HFF-Myc (cell line): Measurements from ENCODE around the gene PAK6.
A peak's percentile ranks its signal among the peaks of the same experiment; 100 is the strongest.

ENCODE experiments used
- DNase-seq: peaks from one replicate; pipeline ENCODE4 v3.0.0-alpha.2; 2011; ENCODE audit warnings: low read depth; ENCODE audit errors: extremely low read depth
- H3K4me3 ChIP-seq: replicated peaks from 2 replicates; pipeline ENCODE4 v1.5.1; 2011; ENCODE audit warnings: low read depth, mild to moderate bottlenecking, control low read depth, low read length
- TF ChIP-seq, protein P1 (sequence below): IDR thresholded peaks from 2 replicates; pipeline ENCODE4 v1.5.1; 2012; ENCODE audit warnings: mild to moderate bottlenecking, low read depth, low read length, control low read depth; ENCODE audit errors: missing control alignments

The PAK6 gene

DNA sequence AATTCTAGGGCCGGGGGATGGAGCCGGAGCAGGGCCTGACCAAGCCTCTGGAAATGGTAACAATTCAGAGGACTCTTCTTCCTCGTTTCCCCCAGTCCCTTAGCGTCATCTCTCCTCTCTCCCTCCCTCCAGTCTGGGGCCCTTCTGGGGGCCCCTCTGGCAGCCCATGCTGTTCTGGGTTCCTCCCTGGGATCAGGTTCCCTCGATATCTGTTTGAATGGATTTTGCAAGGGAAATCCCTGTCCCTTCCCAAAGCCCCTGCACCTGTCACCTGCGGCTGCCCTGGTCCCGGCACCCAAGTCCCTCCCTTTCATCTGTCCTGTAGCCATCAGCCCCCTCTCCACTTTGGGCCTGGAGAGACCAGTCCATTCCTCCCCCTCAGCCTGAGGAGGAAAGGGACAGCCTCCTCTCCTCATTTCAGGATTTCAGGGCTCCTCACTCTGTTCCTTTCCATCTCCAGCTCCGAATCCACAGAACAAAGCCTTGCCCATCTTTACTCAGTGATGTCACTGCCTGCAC, 70.5 kb downstream of the PAK6 start:
- TF ChIP-seq, protein P1, sequence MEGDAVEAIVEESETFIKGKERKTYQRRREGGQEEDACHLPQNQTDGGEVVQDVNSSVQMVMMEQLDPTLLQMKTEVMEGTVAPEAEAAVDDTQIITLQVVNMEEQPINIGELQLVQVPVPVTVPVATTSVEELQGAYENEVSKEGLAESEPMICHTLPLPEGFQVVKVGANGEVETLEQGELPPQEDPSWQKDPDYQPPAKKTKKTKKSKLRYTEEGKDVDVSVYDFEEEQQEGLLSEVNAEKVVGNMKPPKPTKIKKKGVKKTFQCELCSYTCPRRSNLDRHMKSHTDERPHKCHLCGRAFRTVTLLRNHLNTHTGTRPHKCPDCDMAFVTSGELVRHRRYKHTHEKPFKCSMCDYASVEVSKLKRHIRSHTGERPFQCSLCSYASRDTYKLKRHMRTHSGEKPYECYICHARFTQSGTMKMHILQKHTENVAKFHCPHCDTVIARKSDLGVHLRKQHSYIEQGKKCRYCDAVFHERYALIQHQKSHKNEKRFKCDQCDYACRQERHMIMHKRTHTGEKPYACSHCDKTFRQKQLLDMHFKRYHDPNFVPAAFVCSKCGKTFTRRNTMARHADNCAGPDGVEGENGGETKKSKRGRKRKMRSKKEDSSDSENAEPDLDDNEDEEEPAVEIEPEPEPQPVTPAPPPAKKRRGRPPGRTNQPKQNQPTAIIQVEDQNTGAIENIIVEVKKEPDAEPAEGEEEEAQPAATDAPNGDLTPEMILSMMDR: no peak
- no peak for DNase-seq
- no peak overlapping the region for H3K4me3 ChIP-seq

DNA sequence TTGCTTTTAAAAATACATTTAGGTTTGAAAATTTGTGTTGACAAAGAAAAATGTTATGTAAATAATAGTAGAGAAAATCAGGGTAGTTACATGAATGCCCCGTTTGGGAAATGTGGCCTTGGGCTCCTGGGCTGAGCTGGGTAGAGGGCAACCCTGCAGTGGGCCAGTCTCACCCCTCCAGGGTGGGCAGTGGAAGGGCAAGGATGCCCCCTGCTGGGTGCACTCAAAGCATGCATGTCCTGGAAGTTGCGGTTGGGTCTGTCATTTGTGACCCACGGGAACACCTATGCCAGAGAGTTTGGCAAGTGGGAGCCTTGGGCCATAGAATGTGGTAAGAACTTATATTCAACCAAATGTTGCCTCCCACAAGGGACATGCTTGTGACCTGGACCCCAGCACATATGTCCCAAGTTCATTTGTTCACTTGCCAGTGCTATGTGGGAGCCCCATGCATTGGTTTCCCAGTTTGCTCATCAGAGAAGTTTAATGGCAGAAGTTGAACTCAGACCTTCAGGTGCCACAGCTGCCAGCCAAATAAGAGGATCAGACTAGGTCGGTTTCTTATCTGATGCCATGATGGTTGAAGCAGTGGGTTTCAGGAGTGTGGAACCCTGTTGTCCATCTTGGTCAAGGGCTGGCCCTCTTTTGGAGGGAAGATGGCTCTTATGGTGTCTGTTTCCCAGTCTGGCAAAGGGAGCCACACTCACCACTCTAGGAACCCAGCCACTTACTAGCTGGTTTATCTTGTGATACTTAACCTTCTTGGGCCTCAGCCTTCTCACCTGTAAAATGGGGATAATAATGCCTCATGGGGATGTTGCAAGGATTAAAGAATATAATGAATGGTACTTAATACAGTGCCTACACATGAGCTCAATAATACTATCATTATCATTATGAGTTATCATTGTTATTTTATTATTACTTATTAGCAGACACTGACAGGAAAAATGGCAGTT, 71.4 kb downstream of the PAK6 start:
- DNase-seq: no peak
- TF ChIP-seq, protein P1: peak; percentile 79
- no peak overlapping the region for H3K4me3 ChIP-seq

DNA sequence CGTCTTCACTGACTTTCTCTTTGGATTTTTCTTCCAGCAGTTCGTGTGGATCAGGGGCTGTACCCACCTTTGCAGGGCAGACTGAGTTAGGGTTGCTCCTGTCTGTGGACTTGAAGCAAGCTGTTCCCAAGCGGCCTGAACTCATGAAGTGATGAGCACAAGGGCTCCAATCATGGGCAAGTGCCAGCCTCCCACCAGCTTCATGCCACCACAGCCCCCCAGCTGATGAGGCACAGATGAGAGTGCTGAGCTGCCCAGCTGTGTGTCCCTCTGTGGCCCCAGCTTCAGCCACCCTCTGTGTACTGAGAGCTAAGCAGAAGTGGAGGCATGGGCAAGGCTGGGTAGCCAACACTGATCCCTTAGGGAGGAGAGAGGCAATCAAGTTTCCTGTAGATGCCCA, 72.1 kb downstream of the PAK6 start:
- TF ChIP-seq, protein P1: no peak
- DNase-seq: no peak
- H3K4me3 ChIP-seq: no peak overlapping the region

DNA sequence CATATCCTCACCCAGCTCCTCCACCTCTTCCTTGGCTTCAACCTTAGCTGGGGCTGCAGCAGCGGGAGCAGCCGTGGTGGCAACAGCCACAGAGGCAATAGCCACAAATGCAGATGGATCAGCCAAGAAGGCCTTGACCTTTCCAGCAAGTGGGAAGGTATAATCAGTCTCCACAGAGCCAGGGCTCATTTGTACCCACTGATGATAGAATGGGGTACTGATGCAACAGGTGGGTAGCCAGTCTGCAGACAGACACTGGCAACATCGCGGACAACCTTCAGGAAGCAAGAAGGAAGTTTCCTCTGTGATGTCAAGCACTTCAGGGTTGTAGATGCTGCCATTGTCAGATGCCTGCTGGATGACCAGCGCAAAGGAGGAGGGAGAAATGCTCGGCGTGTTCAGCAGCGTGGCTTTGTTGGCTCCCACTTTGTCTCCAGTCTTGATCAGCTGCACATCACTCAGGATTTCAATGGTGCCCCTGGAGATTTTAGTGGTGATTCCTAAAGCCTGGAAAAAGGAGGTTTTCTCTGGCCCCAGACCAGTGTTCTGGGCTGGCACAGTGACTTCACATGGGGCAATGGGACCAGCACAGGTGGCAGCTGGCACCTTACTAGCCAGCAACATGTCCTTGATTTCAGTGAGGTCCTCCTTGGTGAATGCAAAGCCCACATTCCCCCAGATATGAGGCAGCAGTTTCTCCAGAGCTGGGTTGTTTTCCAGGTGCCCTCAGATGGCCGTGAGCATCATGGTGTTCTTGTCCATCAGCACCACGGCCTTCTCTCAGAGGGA, 73.7 kb downstream of the PAK6 start:
- DNase-seq: no peak
- no peak overlapping the region for H3K4me3 ChIP-seq
- TF ChIP-seq, protein P1: no peak

DNA sequence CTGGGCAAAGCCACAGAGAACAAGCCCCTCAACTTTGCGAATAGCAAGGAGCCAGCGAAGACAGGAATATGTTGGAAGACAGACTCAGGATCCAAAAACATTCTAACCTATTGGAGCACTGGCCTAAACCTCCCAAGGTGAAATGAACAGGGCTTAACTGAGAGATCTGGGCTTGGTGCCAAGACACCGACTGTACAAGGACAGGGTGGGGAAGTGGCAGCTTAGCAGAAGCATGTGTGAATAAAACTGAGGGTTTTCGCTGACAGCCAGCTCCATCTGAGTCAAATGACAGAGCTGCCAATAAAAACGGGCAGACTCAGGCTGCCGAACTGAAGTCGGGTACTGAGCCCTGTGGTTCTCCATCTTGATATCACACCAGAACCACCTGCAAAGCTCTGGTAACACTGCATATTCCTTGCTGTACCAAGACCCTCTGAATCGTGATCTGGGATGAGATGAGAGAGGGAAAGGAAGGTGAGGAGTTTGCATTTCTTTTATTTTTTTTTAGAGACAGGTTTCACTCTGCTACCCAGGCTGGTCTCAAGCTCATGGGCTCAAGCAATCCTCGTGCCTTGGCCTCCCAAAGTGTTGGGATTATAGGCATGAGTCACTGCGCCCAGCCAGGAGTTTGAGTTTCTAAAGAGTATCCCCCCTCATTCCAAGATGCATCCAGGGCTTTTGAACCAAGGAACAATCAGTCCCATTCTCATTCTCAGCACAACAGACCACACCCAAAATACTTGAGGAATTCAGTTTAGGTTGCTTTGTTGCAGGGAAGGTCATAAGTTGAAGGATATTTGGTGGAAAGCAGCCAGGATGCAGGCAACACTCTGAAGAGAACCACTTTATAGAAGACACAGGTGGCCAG, 74.9 kb downstream of the PAK6 start:
- no peak overlapping the region for H3K4me3 ChIP-seq
- TF ChIP-seq, protein P1: no peak
- no peak for DNase-seq

DNA sequence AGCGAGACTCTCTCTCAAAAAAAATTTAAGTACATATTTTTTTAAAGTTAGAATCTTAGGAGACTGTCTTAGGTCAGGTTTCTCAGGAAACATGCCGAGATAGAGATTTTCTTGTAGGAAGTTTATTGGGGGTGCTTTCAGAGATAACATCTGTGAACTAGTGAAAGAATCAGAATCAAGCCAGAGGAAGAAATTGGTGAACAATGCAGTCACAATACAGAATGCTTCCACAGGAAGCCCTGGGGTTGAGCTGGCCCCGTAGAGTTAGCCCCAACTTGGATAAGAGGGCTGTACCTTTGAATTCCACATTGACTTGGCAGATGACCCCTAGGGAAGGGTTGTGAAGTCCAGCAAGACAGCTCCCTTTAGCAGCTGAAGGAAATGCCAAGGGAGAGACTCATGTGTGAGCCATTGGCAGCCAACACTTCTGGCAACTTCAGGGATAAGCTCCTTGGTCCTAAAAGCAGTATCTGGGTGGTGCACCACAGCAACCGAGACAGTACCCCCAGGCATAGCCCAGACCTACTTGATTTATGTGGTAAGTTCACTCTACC, 75.9 kb downstream of the PAK6 start:
- no peak for DNase-seq
- TF ChIP-seq, protein P1: no peak
- H3K4me3 ChIP-seq: no peak overlapping the region
